ENCODE data around the gene TAF11L4.
"Not testable (repeated sequence)": the region's sequence is repeated elsewhere in the genome, so short reads cannot be mapped to it uniquely, and the experiment has no call there.

Gene TAF11L4

DNA sequence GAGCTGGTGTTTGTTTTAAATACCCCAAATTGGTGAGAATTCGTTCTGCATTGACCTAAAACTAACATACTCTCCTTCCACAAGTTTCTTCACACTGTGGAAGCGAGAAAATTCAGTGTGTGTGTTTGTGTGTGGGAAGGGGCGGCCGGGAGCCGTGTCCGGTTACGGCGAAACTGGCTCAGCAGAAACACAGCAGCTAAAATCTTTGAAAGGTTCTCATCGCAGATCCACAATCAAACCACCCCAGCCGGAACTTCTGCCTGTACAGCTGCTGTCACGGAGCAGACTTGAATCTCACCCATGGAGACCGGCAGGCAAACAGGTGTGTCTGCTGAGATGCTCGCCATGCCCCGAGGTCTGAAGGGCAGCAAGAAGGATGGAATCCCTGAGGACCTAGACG lies at the start of gene TAF11L4:
TSS of gene TAF11L4 (plus strand) at position 301 of the 400 bp plus-strand sequence.
- not testable (repeated sequence) for DNase-seq (ENCODE audit: low read depth in 2 of 2)

DNA sequence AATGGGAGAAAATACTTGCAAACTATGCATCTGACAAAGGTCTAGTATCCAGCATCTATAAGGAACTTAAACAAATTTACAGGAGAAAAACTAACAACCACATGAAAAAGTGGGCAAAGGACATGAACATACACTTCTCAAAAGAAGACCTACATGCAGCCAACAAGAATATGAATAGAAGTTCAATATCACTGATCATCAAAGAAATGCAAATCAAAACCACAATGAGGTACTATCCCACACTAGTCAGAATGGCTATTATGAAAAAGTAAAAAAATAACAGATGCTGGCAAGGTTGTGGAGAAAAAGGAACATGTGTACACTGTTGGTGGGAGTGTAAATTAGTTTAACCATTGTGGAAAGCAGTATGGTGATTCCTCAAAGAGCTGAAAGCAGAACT lies 46.5 kb upstream of the TAF11L4 start:
- DNase-seq (ENCODE audit: low read depth in 2 of 2): not testable (repeated sequence)

DNA sequence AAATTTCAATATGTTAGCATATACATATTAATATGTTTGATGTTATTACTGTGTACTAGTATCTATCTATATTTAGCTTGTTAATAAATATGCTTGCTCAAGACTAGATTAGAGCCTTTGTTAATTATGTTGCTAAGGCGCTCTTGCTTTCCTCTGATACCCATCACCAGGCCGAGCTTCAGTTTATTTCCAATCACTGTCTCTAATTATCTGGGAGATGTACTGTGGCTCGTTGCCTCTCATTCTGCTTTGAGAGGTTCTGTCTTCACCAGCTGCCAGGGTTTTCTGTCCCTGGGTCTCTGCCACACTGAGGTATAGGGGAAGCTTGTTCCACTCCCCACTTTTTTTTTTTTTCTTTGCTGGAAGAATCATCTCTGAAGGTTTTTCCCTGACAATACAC lies 44.6 kb upstream of the TAF11L4 start:
- DNase-seq (ENCODE audit: low read depth in 2 of 2): no peak

DNA sequence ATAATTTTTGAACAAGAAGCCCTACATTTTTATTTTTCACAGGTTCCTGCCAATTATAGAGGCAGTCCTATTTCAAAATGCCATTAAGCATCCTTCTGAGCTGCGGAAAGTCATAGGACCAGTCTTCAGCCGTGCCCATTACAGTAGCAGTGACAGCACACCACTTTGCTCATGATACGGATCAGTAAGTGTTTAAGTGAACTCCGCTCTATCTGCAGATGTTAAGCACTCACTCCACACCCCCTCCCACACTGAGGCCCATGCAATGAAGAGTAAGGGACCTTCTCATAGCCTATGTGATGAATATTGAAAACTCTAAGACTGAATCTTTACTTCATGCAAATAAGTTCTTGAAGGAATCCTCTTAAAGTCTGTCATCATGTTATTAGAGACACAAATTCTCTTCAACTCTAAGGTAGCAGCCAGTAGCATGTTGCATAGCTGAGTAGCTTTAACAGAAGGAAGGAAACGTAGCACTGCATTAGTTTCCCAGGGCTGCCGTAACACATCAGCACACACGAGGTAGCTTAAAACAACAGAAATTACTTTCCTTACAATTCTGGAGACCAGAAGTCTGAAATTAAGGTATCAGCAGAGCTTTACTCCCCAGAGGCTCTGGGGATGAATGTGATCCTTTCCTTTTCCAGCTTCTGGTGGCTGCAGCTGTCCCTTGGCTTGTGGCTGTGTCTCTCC lies 43.9 kb upstream of the TAF11L4 start:
- no peak for DNase-seq (ENCODE audit: low read depth in 2 of 2)

DNA sequence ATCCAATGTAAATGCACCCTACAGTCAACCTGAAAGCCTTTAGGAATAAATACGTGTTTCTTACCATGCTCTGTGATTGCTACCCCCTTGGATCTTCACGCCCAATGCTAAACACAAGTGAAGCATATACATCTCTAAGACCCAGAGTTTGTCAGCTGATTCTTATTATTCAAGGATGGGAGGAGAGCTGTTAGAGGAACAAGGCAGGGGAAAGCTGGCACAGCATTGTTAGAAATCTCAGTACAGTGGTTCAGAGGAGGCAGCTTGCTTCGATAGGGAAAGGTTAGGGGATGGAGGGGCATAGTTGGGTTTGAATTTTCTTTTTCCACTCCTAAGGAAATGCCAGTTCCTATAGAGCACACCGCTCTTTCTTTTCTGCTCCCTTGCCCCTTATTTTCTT lies 40.2 kb upstream of the TAF11L4 start:
- DNase-seq (ENCODE audit: low read depth in 2 of 2): no peak

DNA sequence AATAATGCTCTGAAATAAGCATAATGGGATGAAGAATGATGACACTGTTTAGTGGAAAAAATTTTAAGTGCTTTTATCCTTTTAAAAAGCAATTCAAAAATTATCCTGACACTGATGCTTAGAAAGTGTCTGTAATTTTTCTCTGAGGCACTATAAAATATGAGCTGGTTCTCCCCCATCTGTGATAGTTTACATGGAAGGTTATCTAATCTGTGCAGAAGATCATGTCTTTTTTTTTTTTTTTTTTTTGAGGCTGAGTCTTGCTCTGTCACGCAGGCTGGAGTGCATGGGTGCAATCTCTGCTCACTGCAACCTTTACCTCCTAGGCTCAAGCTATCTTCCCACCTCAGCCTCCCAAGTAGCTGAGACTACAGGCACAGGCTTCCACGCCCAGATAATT lies 38.8 kb upstream of the TAF11L4 start:
- no peak for DNase-seq (ENCODE audit: low read depth in 2 of 2)

DNA sequence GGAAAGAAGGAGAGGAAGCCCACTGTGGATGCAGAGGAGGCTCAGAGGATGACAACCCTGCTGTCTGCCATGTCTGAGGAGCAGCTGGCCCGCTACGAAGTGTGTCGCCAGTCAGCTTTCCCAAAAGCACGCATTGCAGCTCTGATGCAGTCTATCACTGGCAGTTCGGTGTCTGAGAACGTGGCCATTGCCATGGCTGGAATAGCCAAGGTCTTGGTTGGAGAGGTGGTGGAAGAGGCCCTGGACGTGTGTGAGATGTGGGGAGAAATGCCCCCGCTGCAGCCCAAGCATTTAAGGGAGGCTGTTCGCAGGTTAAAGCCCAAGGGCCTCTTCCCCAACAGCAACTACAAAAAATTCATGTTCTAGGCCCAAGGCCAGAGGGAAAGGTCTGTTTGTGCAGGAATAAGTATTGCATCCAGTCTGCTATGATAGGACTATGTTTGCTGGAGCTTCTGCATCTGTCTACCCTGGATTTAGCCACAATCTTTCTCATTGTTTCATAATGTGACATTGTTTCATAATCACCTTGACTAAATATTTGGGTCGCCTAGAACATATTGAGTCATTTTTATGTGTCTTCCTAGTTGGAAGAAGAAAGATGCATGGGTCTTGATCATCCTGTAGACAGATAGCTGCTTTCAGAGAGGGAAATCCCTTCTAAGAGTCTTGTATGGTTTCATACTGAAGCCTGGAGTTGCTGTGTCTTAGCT lies 35.0 kb upstream of the TAF11L4 start:
- not testable (repeated sequence) for DNase-seq (ENCODE audit: low read depth in 2 of 2)

DNA sequence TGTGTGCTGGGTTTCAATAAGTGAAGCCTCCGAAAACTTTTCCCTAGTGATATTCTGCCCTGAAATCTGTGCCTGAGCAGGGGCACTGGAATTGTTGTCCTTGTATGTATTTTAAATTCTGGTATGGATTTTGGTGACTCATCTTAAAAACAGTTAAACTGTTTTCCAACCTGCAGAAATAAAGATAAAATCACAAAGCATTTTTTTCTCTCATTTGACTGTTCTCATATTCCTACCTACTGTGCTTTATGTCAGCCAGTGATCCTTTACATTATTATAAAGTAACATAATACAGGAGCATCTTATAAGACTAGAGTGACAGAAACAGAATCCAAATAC lies 34.5 kb upstream of the TAF11L4 start:
- no peak for DNase-seq (ENCODE audit: low read depth in 2 of 2)

DNA sequence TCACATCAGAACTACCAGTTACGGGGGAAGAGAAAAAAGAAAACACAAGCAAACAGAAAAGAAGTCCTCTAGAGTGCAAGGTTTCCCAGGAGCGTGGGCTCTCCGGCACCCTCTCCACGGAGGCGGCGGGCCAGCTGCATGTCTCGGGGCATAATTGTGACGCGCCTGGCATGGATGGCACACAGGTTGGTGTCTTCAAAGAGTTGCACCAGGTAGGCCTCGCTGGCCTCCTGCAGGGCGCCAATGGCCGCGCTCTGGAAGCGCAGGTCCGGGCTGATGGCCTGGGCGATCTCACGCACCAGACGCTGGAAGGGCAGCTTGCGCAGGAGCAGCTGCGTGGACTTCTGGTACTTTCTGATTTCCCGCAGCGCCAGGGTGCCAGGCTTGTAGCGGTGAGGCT lies 30.3 kb upstream of the TAF11L4 start:
- DNase-seq (ENCODE audit: low read depth in 2 of 2): not testable (repeated sequence)

DNA sequence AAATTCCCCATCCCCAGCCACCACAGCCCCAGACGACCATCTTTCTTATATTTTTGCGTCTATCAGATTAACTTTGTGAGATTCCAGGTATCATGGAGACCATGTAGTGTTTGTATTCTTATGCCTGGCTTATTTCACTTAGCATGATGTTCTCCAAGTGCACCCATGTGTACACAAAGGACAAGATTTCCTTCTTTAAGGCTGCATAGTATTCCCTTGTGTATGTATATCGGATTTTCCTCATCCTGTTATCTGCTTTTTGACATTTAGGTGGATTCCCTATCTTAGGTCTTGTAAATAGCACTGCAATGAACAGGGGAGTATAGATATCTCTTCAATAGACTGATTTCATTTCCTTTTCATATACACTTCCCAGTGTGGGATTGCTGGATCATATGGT lies 28.8 kb upstream of the TAF11L4 start:
- no peak for DNase-seq (ENCODE audit: low read depth in 2 of 2)

DNA sequence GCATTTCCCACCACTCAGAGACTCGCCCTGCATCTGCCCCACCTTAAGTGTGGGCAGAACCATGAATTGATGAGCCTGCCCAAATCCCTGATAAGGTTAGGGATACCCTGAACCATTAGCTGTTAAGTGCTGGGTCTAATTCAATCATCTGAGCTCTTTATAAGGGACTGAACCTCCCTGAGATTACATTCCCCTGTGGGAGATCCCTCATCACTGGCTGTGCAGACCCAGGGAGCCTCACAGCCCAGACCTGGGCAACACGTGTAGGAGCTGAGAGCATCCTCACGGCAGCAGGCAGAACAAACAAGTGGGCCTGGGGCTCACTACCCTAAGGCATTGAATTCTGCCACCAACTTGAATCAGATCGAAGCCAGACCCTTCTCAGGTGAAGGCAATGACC lies 24.2 kb upstream of the TAF11L4 start:
- DNase-seq (ENCODE audit: low read depth in 2 of 2): no peak

DNA sequence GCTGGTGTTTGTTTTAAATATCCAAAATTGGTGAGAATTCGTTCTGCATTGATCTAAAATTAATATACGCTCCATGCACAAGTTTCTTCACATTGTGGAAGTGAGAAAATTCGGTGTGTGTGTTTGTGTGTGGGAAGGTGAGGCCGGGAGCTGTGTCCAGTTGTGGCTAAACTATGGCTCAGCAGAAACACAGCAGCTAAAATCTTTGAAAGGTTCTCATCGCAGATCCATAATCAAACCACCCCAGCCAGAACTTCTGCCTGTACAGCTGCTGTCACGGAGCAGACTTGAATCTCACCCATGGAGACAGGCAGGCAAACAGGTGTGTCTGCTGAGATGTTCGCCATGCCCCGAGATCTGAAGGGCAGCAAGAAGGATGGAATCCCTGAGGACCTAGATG lies 23.7 kb upstream of the TAF11L4 start, which contains the start of gene TAF11L2:
TSS of gene TAF11L2 (plus strand) at position 301 of the 400 bp plus-strand sequence.
- not testable (repeated sequence) for DNase-seq (ENCODE audit: low read depth in 2 of 2)

DNA sequence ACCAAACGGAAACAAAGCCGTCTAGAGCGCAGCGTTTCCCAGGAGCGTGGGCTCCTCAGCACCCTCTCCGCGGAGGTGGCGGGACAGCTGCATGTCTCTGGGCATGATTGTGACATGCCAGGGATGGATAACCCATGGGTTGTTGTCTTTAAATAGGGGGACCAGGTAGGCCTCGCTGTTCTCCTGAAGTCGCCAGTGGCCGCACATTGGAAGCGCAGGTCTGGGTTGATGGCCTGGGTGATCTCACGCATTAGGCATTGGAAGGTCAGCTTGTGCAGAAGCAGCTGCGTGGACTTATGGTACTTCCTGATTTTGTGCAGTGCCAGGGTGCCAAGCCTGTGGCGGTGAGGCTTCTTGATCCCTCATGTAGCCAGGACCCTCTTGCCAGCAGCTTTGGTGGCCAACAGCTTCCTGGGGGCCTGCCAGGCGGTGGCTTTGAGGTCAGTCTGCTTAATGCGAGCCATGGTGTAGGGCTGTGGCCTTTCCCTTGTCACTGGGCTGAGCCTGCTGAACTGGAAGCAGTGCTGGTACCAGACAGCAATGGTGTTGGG lies 9.8 kb upstream of the TAF11L4 start:
- no peak for DNase-seq (ENCODE audit: low read depth in 2 of 2)

DNA sequence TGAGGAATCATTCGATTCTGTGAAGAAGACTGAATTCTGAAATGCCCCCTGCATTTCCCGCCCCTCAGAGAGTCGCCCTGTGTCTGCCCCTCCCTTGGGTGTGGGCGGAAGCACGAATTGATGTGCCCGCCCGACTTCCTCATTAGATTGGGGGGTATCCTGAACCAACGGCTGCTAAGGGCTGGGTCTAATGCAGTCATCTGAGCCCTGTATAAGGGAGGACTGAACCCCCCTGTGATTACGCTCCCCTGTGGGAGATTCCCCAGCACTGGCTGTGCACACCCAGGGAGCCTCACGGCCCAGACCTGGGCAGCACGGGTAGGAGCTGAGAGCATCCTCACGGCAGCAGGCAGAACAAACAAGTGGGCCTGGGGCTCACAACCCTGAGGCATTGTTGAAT lies 4.1 kb upstream of the TAF11L4 start:
- not testable (repeated sequence) for DNase-seq (ENCODE audit: low read depth in 2 of 2)

DNA sequence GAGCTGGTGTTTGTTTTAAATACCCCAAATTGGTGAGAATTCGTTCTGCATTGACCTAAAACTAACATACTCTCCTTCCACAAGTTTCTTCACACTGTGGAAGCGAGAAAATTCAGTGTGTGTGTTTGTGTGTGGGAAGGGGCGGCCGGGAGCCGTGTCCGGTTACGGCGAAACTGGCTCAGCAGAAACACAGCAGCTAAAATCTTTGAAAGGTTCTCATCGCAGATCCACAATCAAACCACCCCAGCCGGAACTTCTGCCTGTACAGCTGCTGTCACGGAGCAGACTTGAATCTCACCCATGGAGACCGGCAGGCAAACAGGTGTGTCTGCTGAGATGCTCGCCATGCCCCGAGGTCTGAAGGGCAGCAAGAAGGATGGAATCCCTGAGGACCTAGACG lies 3.5 kb upstream of the TAF11L4 start, which contains the start of gene TAF11L3:
TSS of gene TAF11L3 (plus strand) at position 301 of the 400 bp plus-strand sequence.
- DNase-seq (ENCODE audit: low read depth in 2 of 2): not testable (repeated sequence)

DNA sequence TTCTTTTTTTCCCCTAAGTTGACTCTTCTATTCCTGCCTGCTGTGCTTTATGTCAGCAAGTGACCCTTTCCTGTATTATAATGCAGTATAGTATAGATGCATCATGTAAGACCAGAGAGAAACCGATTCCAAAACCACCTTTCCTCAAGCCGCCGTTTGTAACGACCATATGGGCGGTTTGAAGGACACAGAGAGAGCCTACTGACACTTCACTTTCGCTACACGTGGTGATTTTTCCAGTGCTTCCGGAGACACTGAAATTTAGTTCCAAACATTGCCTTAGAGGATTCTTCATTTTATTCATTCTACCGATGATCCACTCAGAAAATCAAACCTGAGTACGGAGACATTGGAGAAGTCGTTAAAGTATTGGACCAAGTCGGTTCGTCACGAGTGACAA lies 2.1 kb upstream of the TAF11L4 start:
- DNase-seq (ENCODE audit: low read depth in 2 of 2): not testable (repeated sequence)

DNA sequence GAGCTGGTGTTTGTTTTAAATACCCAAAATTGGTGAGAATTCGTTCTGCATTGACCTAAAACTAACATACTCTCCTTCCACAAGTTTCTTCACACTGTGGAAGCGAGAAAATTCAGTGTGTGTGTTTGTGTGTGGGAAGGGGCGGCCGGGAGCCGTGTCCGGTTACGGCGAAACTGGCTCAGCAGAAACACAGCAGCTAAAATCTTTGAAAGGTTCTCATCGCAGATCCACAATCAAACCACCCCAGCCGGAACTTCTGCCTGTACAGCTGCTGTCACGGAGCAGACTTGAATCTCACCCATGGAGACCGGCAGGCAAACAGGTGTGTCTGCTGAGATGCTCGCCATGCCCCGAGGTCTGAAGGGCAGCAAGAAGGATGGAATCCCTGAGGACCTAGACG lies 3.3 kb downstream of the TAF11L4 start, which contains the start of gene TAF11L5:
TSS of gene TAF11L5 (plus strand) at position 301 of the 400 bp plus-strand sequence.
- DNase-seq (ENCODE audit: low read depth in 2 of 2): not testable (repeated sequence)

DNA sequence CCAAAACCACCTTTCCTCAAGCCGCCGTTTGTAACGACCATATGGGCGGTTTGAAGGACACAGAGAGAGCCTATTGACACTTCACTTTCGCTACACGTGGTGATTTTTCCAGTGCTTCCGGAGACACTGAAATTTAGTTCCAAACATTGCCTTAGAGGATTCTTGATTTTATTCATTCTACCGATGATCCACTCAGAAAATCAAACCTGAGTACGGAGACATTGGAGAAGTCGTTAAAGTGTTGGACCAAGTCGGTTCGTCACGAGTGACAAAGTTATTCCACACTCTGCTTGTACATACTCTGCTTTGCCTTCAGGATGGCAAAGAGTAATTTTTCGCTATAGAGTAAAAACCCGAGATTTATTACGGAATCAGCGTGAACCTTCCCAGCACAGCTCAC lies 4.9 kb downstream of the TAF11L4 start:
- DNase-seq (ENCODE audit: low read depth in 2 of 2): not testable (repeated sequence)

DNA sequence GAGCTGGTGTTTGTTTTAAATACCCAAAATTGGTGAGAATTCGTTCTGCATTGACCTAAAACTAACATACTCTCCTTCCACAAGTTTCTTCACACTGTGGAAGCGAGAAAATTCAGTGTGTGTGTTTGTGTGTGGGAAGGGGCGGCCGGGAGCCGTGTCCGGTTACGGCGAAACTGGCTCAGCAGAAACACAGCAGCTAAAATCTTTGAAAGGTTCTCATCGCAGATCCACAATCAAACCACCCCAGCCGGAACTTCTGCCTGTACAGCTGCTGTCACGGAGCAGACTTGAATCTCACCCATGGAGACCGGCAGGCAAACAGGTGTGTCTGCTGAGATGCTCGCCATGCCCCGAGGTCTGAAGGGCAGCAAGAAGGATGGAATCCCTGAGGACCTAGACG lies 6.8 kb downstream of the TAF11L4 start, which contains the start of gene TAF11L6:
TSS of gene TAF11L6 (plus strand) at position 301 of the 400 bp plus-strand sequence.
- not testable (repeated sequence) for DNase-seq (ENCODE audit: low read depth in 2 of 2)

Data from stimulated activated CD4-positive, alpha-beta T cell treated with anti-CD3 and anti-CD28 coated beads, Interleukin-1b, Interleukin-23, amount 100 ng/mL, for 1 hour (primary cell).